Right lobe of liver (tissue), 6 donors: ENCODE measurements around the gene DHRS3. TPM values are rescaled to one million over a fixed set of nuclear protein-coding genes. Genes with fewer than 3 reads are reported as not detected.

ENCODE experiments used
- ATAC-seq, 4 donors: fragments of 200-7000 bp; cut with Tn5 transposase; one replicate each; pipeline ENCODE4 v1.9.1; 2020; ENCODE audit warnings: mild to moderate bottlenecking in 4 of 4, moderate library complexity in 4 of 4
- DNase-seq, 3 donors: peaks; one replicate each; pipeline ENCODE4 v3.0.0-alpha.2; 2020
- H3K27ac ChIP-seq, 3 donors: fragments of 200-600 bp; one replicate each; pipeline ENCODE4 v1.8.0; 2022
- H3K27me3 ChIP-seq, 2 donors: fragments of 200-600 bp; one replicate each; pipeline ENCODE4 v1.8.0; 2022
- H3K36me3 ChIP-seq, 4 donors: fragments of 200-600 bp; sonication (generic) in 1 of 4; one replicate each; pipeline versions ENCODE4 v1.5.1 to v1.8.0; 2017 to 2022; ENCODE audit warnings: control low read depth in 1 of 4
- H3K4me1 ChIP-seq, 4 donors: fragments of 200-600 bp; sonication (generic) in 1 of 4; one replicate each; pipeline versions ENCODE4 v1.5.1 to v1.8.0; 2017 to 2022; ENCODE audit warnings: control low read depth in 1 of 4
- H3K4me3 ChIP-seq, 3 donors: fragments of 200-600 bp; one replicate each; pipeline ENCODE4 v1.8.0; 2022
- H3K9me3 ChIP-seq, 4 donors: fragments of 200-600 bp; sonication (generic) in 1 of 4; one replicate each; pipeline versions ENCODE4 v1.5.1 to v1.8.0; 2017 to 2022; ENCODE audit warnings: control low read depth in 1 of 4
- POLR2A ChIP-seq: fragments of 450-650 bp; IDR thresholded peaks from one replicate; pipeline ENCODE4 v1.6.1; 2017; ENCODE audit warnings: antibody characterized with exemption, mild to moderate bottlenecking
- WGBS: methylation state at CpG from one replicate; pipeline ENCODE4 v1.1.6; 2018; ENCODE audit warnings: low coverage, low lambda C conversion rate; ENCODE audit not compliant: insufficient coverage; ENCODE audit errors: missing lambda C conversion rate; 5-methylcytosine and 5-hydroxymethylcytosine counted together
- intact Hi-C, 2 donors: fragments of 100-400 bp; cut with DNase I; formaldehyde crosslinking; loops; one replicate each; pipeline versions ENCODE4 v1.11.2 to v1.14.1; 2022
- long read RNA-seq: library from polyadenylated mRNA; unstranded; transcript quantifications from one replicate; pipeline ENCODE4 v2.0.0, GENCODE V29; 2019
- total RNA-seq, 6 experiments: library from RNA; depleted of rRNA in 2 of 6; stranded (reverse); fragments of >200 nt in 2 of 6; fragmentation: NEBNext Ultra II Directional in 3 of 6; extraction: Animal tissue kit (Norgen Biotek cat#: 25700) in 3 of 6; gene quantifications; one replicate each; pipeline versions ENCODE4 v1.1.0 to v1.2.4, GENCODE V29; 2016 to 2023
- TF ChIP-seq, protein P1 (sequence below), 4 donors: fragments of 200-600 bp in 3 of 4; fragments of 450-650 bp in 1 of 4; IDR thresholded peaks; one replicate each; pipeline versions ENCODE4 v1.5.1 to v1.8.0; 2016 to 2022; ENCODE audit warnings: antibody characterized with exemption in 4 of 4, mild to moderate bottlenecking in 2 of 4
- donor health status: DM: no; HTN: yes; CAD: no.
- donor health status: DM: no; HTN: no; CAD: no.
- donor health status: DM: no; HTN: no; CAD: no.
- donor health status: DM: no; HTN: yes; CAD: no.
- donor health status: DM: no; HTN: yes; CAD: no.

The DHRS3 gene
- 100 to 1,000 TPM; 132 to 252 (median 172) TPM for total RNA-seq
- long read RNA-seq, transcript DHRS3-204 (6 exons, 1,722 nt) = major isoform, 130 of 156 reads
- long read RNA-seq, partial matches to known transcripts = 17 of 156 reads
- long read RNA-seq, other reads (novel, unspliced or antisense) = 9 of 156 reads

DNA sequence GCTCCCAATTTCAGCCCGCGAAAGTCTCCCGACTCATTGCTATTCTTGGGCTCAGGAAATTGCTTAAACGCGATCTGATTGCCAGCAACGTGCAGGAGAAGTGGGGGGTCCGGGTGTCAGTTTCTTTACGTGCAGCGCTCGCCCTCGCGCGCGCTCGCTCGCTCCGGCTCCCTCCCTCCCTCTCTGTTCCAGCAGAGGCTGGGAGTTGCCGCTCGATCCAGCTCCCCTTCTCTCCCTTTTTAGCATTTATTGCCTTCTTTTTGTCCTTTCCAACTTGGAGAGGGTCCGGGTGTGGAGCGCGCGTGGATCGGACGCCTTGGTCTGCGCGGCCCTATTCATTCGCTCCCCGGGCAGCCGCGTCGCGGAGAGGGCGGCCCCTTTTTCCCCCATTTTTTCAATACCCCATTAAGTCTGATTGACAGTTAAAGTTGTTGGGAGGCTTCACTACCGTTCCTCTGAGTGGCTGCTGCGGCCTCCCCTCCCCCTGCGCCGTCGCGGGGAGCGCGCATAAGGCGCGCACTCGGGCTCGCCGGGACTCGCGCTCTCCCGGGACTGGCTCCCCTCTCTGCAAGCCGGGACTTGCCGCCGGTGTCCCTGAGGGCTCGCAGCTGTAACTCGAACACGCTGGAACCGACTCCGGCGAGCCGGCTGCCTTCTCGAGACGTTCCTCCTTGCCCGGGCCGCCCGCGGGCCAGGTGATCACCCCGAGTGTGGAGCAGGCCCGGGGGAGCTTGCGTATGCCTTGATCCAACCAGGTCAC is at the start of gene DHRS3:
DHRS3 (minus strand) TSS at position 310 of the 760 bp plus-strand sequence. CDS start 862 bp downstream, outside the sequence.
- DNase-seq (peak; percentile 85 to 90 (median 88)), ATAC-seq (peak; percentile 51 to 73 (median 62))
- no peaks in the 10 kb centered on the region for H3K9me3 ChIP-seq
- peaks cover 0 to 40% (median 15%) of the 10 kb centered on the region in 4 donors for H3K4me1 ChIP-seq
- H3K4me3 ChIP-seq = peak within 1 kb of the TSS; percentile 70 to 92 (median 78)
- TF ChIP-seq POLR2A = peak; percentile 76
- TF ChIP-seq, protein P1, sequence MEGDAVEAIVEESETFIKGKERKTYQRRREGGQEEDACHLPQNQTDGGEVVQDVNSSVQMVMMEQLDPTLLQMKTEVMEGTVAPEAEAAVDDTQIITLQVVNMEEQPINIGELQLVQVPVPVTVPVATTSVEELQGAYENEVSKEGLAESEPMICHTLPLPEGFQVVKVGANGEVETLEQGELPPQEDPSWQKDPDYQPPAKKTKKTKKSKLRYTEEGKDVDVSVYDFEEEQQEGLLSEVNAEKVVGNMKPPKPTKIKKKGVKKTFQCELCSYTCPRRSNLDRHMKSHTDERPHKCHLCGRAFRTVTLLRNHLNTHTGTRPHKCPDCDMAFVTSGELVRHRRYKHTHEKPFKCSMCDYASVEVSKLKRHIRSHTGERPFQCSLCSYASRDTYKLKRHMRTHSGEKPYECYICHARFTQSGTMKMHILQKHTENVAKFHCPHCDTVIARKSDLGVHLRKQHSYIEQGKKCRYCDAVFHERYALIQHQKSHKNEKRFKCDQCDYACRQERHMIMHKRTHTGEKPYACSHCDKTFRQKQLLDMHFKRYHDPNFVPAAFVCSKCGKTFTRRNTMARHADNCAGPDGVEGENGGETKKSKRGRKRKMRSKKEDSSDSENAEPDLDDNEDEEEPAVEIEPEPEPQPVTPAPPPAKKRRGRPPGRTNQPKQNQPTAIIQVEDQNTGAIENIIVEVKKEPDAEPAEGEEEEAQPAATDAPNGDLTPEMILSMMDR (IDR thresholded peaks at IDR 0.05) = no peak
- H3K27me3 ChIP-seq = no peaks in the 10 kb centered on the region
- peak within 1 kb of the TSS; percentile 96 to 100 (median 99) for H3K27ac ChIP-seq
- under 1% methylated on average over 40 of the region's 69 CpGs for WGBS
- H3K36me3 ChIP-seq = no peaks in the 10 kb centered on the region
- intact Hi-C loops = loop anchor here (2.0 to 5.0 kb wide), 2 partner anchors 89 to 141 kb away; no protein-coding TSS in a partner anchor

DNA sequence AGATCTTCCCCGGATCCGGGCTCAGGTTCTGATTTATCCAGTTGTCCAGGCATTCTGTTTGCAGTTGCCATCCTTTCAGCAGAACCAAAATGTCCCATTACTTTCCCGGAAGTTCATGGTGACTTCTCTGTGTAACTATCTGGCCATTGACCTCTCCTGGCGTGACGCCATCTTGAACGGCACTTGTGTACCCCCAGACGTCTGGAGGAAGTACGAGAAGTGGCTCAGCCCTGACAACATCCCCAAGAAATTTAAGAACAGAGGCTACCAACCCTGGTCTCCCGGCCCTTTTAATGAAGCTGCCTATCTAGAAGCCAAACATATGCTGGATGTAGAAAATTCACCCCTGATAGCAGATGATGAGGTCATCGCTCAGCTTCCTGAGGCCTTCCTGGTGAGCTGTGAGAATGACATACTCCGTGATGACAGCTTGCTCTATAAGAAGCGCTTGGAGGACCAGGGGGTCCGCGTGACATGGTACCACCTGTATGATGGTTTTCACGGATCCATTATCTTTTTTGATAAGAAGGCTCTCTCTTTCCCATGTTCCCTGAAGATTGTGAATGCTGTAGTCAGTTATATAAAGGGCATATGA is 48.2 kb upstream of the DHRS3 start:
- Histone ChIP-seq H3K27me3 (no peaks in the 10 kb centered on the region), H3K4me3 (no peak overlapping the region), H3K36me3 (no peaks in the 10 kb centered on the region), H3K9me3 (no peaks in the 10 kb centered on the region), H3K27ac (no peak overlapping the region), H3K4me1 (peaks cover 0 to 6% (median 0%) of the 10 kb centered on the region in 4 donors)
- intact Hi-C loops = no loop called here
- no peak for DNase-seq
- ATAC-seq = peak in 2 of 4 donors; percentile 12 to 37
- 51% methylated on average over 15 of the region's 15 CpGs for WGBS
- TF ChIP-seq, protein P1 (IDR thresholded peaks at IDR 0.05) = no peak
- TF ChIP-seq POLR2A = no peak

DNA sequence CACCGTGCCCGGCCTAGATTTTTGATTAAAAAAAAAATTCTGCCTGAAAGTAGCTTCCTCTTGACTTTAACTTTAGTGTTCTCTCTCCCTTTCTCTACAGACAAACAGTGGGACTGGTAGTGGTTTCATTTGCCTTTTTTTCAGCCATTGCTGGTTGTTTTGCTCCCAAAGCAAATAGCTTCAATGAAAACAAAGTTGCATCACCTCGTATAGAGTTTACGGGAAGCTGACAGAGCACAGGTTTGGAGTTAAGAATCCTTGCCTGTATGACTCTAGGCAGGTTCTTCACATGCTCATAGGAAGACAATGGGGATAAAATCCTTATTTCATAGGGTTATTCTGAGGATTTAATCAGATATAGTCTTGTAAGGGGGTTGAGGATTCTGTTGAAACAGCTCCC is 47.5 kb upstream of the DHRS3 start:
- H3K4me1 ChIP-seq = peaks cover 0 to 6% (median 0%) of the 10 kb centered on the region in 4 donors
- H3K4me3 ChIP-seq = no peak overlapping the region
- TF ChIP-seq, protein P1 (IDR thresholded peaks at IDR 0.05) = no peak
- TF ChIP-seq POLR2A = no peak
- no peaks in the 10 kb centered on the region for H3K36me3 ChIP-seq
- intact Hi-C loops = no loop called here
- no peaks in the 10 kb centered on the region for H3K9me3 ChIP-seq
- H3K27ac ChIP-seq = no peak overlapping the region
- 59% methylated on average over 4 of the region's 4 CpGs for WGBS
- no peak for DNase-seq
- no peaks in the 10 kb centered on the region for H3K27me3 ChIP-seq
- peak; percentile 27 to 75 (median 67) for ATAC-seq

- TF ChIP-seq, protein P1 (IDR thresholded peaks at IDR 0.05) = no peak
- TF ChIP-seq POLR2A = no peak
- H3K27ac ChIP-seq = no peak overlapping the region
These were observed 44.5 kb upstream of the DHRS3 start for GRCh38 chr1:12662556-12662955.

More at GRCh38 chr1:12662556-12662955, 44.5 kb upstream of the DHRS3 start:
- no peaks in the 10 kb centered on the region for H3K9me3 ChIP-seq
- H3K4me3 ChIP-seq = no peak overlapping the region
- WGBS = 100% methylated on average over 1 of the region's 1 CpG
- peaks cover 0 to 6% (median 0%) of the 10 kb centered on the region in 4 donors for H3K4me1 ChIP-seq
- H3K27me3 ChIP-seq = no peaks in the 10 kb centered on the region
- intact Hi-C loops = no loop called here
- no peaks in the 10 kb centered on the region for H3K36me3 ChIP-seq
- no peak for ATAC-seq
- DNase-seq = no peak
